Measurements from ENCODE around the gene FYN. TPM values are rescaled to one million over a fixed set of nuclear protein-coding genes. Genes with fewer than 3 reads are reported as not detected.

FYN gene
- total RNA-seq, 1 experiment from 2014 or later = 7.2 TPM

DNA sequence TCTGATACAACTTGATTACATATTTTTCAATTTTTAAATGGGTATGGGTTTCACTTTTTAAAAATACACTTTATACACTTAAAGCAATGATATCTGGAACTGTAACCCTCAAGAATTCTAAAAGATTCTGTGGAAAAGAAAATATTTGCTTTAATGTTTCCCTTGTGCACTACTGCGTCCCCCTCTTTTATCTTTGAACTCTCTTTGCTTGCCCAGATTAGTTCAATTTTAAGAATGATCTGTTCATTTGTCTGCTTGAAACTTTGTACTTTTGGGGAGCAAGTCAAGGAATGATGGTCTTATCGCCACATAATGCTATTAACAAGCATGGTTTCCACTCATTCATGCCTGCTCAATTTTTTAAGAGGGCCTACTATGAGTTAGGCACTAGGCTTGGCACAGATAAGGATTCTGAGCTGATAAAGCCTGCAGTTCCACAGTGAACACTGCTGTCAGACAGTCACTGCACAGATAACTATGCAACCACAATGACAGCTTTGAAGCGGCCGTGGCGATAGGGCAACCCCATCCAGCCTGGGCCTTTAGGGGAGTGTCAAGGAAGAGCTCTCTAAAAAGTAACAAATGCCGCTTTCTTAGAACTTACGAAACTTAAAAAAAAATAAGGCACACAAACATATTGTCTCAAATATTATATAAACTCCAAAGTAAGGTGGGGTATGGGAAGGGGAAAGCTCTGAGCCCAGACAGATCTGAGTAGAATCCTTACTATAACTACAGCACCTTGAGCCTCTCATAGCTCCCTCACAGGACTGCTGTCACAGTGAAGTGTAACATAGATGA lies 29.7 kb downstream of the FYN start:
- POLR2A ChIA-PET = no interaction called here
- intact Hi-C loops (cut with micrococcal nuclease; ENCODE audit: unreplicated experiment) = no loop called here
- H3K4me1 Mint-ChIP-seq (ENCODE audit: low read depth, unreplicated experiment) = no peaks in the 10 kb centered on the region

DNA sequence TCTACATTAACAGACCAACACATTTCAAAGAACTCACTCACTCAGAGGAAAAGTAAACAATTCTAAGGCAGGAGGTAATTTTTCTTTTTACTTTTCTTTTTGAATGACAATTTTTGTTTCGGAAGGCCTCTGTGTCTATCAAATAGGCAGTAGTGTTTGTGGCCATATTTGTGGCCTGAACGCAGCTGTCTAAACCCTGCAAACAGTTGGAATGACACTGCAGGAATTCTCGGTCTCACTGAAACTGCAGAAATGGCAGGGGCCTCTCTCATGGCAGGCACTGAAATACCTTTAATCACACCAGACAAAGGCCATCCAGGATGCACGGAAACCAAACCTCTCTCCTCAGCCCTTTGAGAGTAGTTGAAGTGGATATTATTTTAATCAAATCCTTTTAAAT lies 30.4 kb downstream of the FYN start:
- no TSS peak for BruUV-seq (replicated peaks)
- Histone ChIP-seq H3K4me1 (peaks cover 21% of the 10 kb centered on the region), H3K27me3 (replicated peaks; ENCODE audit: control insufficient read depth, insufficient read depth, low read length) (no peaks in the 10 kb centered on the region), H3K9me3 (no peaks in the 10 kb centered on the region), H3K36me3 (ENCODE audit: control insufficient read depth, insufficient read depth, low read length) (no peaks in the 10 kb centered on the region), H3K4me3 (ENCODE audit: low read depth, low read length) (no peak overlapping the region)
- Mint-ChIP-seq H3K4me1 (ENCODE audit: low read depth, unreplicated experiment) (no peaks in the 10 kb centered on the region), H3K27ac (ENCODE audit: unreplicated experiment) (no peak overlapping the region), H3K27me3 (ENCODE audit: insufficient read depth, unreplicated experiment) (no peaks in the 10 kb centered on the region), H3K36me3 (ENCODE audit: insufficient read depth, unreplicated experiment) (no peaks in the 10 kb centered on the region), H3K4me3 (ENCODE audit: unreplicated experiment) (no peak overlapping the region), H3K9me3 (ENCODE audit: unreplicated experiment) (no peaks in the 10 kb centered on the region)
- peak in 1 of 2 experiments; percentile 3 for DNase-seq
- intact Hi-C loops (cut with micrococcal nuclease; ENCODE audit: unreplicated experiment) = no loop called here
- ChIA-PET POLR2A (no interaction called here), CTCF (no interaction called here)
- TF ChIP-seq, protein P1, sequence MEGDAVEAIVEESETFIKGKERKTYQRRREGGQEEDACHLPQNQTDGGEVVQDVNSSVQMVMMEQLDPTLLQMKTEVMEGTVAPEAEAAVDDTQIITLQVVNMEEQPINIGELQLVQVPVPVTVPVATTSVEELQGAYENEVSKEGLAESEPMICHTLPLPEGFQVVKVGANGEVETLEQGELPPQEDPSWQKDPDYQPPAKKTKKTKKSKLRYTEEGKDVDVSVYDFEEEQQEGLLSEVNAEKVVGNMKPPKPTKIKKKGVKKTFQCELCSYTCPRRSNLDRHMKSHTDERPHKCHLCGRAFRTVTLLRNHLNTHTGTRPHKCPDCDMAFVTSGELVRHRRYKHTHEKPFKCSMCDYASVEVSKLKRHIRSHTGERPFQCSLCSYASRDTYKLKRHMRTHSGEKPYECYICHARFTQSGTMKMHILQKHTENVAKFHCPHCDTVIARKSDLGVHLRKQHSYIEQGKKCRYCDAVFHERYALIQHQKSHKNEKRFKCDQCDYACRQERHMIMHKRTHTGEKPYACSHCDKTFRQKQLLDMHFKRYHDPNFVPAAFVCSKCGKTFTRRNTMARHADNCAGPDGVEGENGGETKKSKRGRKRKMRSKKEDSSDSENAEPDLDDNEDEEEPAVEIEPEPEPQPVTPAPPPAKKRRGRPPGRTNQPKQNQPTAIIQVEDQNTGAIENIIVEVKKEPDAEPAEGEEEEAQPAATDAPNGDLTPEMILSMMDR (IDR thresholded peaks at IDR 0.05; ENCODE audit: insufficient read depth in 1 of 2, low read depth in 1 of 2, low read length in 1 of 2, severe bottlenecking in 1 of 2, unreplicated experiment in 1 of 2) = no peak

More for the DNA sequence above, 29.7 kb downstream of the FYN start:
- Mint-ChIP-seq H3K4me3 (ENCODE audit: unreplicated experiment) (no peak overlapping the region), H3K9me3 (ENCODE audit: unreplicated experiment) (no peaks in the 10 kb centered on the region), H3K36me3 (ENCODE audit: insufficient read depth, unreplicated experiment) (no peaks in the 10 kb centered on the region), H3K27ac (ENCODE audit: unreplicated experiment) (no peak overlapping the region), H3K27me3 (ENCODE audit: insufficient read depth, unreplicated experiment) (no peaks in the 10 kb centered on the region)
- TF ChIP-seq, protein P1 (IDR thresholded peaks at IDR 0.05; ENCODE audit: insufficient read depth in 1 of 2, low read depth in 1 of 2, low read length in 1 of 2, severe bottlenecking in 1 of 2, unreplicated experiment in 1 of 2) = no peak
- no peaks in the 10 kb centered on the region for H3K9me3 ChIP-seq
- H3K27me3 ChIP-seq (replicated peaks; ENCODE audit: control insufficient read depth, insufficient read depth, low read length) = no peaks in the 10 kb centered on the region
- peak in 1 of 2 experiments; percentile 9 for DNase-seq
- CTCF ChIA-PET = no interaction called here
- BruUV-seq (replicated peaks) = no TSS peak
- H3K36me3 ChIP-seq (ENCODE audit: control insufficient read depth, insufficient read depth, low read length) = no peaks in the 10 kb centered on the region
- H3K4me1 ChIP-seq = peaks cover 21% of the 10 kb centered on the region
- H3K4me3 ChIP-seq (ENCODE audit: low read depth, low read length) = no peak overlapping the region

DNA sequence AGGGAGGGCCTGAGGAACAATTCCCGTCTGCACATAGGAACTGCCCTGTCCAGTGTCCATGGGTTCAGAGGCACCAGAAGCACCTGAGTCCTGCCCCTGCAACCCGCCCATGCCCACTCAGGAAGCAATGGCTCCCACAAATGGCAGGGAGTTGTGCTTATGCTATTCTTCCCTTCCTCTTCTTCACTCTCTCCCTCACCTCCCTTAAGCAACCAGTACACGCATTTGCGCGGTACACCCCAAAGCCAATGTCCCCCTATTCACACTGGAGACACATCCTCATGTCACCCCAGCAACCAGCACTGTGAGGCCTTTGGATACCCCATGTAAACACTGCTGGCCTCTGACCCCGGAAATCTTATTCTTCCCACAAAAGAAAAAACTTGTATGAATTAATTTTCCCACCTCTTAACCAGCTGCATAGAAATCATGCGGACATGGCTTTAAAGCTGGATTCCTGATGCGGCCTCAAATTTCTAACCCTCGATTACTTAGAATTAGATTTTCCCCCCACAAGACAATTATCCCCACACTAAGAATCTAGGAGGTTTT lies 30.9 kb downstream of the FYN start:
- H3K36me3 Mint-ChIP-seq (ENCODE audit: insufficient read depth, unreplicated experiment) = no peaks in the 10 kb centered on the region
- TF ChIP-seq, protein P1 (IDR thresholded peaks at IDR 0.05; ENCODE audit: insufficient read depth in 1 of 2, low read depth in 1 of 2, low read length in 1 of 2, severe bottlenecking in 1 of 2, unreplicated experiment in 1 of 2) = no peak
- intact Hi-C loops (cut with micrococcal nuclease; ENCODE audit: unreplicated experiment) = no loop called here
- no peak overlapping the region for H3K27ac Mint-ChIP-seq (ENCODE audit: unreplicated experiment)
- H3K4me3 Mint-ChIP-seq (ENCODE audit: unreplicated experiment) = no peak overlapping the region
- no TSS peak for BruUV-seq (replicated peaks)
- Histone ChIP-seq H3K4me3 (ENCODE audit: low read depth, low read length) (no peak overlapping the region), H3K9me3 (no peaks in the 10 kb centered on the region), H3K36me3 (ENCODE audit: control insufficient read depth, insufficient read depth, low read length) (no peaks in the 10 kb centered on the region), H3K27me3 (replicated peaks; ENCODE audit: control insufficient read depth, insufficient read depth, low read length) (no peaks in the 10 kb centered on the region), H3K4me1 (peaks cover 21% of the 10 kb centered on the region)
- DNase-seq = no peak
- H3K4me1 Mint-ChIP-seq (ENCODE audit: low read depth, unreplicated experiment) = no peaks in the 10 kb centered on the region
- no peaks in the 10 kb centered on the region for H3K27me3 Mint-ChIP-seq (ENCODE audit: insufficient read depth, unreplicated experiment)
- H3K9me3 Mint-ChIP-seq (ENCODE audit: unreplicated experiment) = no peaks in the 10 kb centered on the region
- CTCF ChIA-PET = no interaction called here
- POLR2A ChIA-PET = no interaction called here
